Right lobe of liver (tissue), 4 donors: ENCODE measurements around the gene RBM28.

Source experiments
- POLR2A ChIP-seq: fragments of 450-650 bp; IDR thresholded peaks from one replicate; pipeline ENCODE4 v1.6.1; 2017; ENCODE audit warnings: antibody characterized with exemption, mild to moderate bottlenecking
- TF ChIP-seq, protein P1 (sequence below), 4 donors: fragments of 200-600 bp in 3 of 4; fragments of 450-650 bp in 1 of 4; IDR thresholded peaks; one replicate each; pipeline versions ENCODE4 v1.5.1 to v1.8.0; 2016 to 2022; ENCODE audit warnings: antibody characterized with exemption in 4 of 4, mild to moderate bottlenecking in 2 of 4
- donor health status: DM: no; HTN: no; CAD: no.
- donor health status: DM: no; HTN: no; CAD: no.
- donor health status: DM: no; HTN: yes; CAD: no.

DNA sequence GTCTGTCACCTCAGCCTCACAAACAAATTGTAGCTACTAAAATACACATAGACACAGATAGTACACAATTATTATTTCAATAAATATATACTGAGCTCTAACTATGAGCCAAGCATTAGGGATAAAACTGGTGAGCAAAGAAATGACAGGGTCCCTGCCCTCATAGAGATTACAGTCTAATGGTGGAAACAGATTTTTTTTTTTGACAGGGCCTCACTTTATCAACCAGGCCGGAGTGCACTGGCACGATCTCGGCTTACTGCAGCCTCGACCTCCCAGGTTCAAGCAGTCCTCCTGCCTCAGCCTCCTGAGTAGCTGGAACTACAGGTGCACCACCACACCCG lies 695 bp upstream of the RBM28 start:
- TF ChIP-seq, protein P1, sequence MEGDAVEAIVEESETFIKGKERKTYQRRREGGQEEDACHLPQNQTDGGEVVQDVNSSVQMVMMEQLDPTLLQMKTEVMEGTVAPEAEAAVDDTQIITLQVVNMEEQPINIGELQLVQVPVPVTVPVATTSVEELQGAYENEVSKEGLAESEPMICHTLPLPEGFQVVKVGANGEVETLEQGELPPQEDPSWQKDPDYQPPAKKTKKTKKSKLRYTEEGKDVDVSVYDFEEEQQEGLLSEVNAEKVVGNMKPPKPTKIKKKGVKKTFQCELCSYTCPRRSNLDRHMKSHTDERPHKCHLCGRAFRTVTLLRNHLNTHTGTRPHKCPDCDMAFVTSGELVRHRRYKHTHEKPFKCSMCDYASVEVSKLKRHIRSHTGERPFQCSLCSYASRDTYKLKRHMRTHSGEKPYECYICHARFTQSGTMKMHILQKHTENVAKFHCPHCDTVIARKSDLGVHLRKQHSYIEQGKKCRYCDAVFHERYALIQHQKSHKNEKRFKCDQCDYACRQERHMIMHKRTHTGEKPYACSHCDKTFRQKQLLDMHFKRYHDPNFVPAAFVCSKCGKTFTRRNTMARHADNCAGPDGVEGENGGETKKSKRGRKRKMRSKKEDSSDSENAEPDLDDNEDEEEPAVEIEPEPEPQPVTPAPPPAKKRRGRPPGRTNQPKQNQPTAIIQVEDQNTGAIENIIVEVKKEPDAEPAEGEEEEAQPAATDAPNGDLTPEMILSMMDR (IDR thresholded peaks at IDR 0.05), result no peak
- no peak for TF ChIP-seq POLR2A
